Liver (tissue), 9 donors: ENCODE measurements around the gene SSBP2. TPM values are rescaled to one million over a fixed set of nuclear protein-coding genes. Genes with fewer than 3 reads are reported as not detected.

Source experiments
- DNase-seq: peaks from one replicate; pipeline ENCODE4 v3.0.0-alpha.2; 2017; ENCODE audit warnings: low spot score
- H3K27ac ChIP-seq, 2 donors: one replicate each; pipeline ENCODE4 v1.7.0; 2013; ENCODE audit warnings: inconsistent platforms in 2 of 2, low read length in 2 of 2, control low read depth in 1 of 2, low read depth in 1 of 2, mild to moderate bottlenecking in 1 of 2
- H3K27me3 ChIP-seq, 4 donors: one replicate each; pipeline versions ENCODE4 v1.6.1 to v1.7.0; 2013; ENCODE audit warnings: low read length in 3 of 4, inconsistent platforms in 1 of 4, mild to moderate bottlenecking in 1 of 4, moderate library complexity in 1 of 4; ENCODE audit not compliant: control insufficient read depth in 4 of 4, insufficient read depth in 4 of 4
- H3K36me3 ChIP-seq, 4 donors: one replicate each; pipeline versions ENCODE4 v1.6.1 to v1.7.0; 2013; ENCODE audit warnings: low read length in 3 of 4, mild to moderate bottlenecking in 3 of 4, low read depth in 1 of 4, moderate library complexity in 1 of 4; ENCODE audit not compliant: control insufficient read depth in 4 of 4, insufficient read depth in 3 of 4
- H3K4me1 ChIP-seq, 4 donors: one replicate each; pipeline versions ENCODE4 v1.6.1 to v1.7.0; 2013; ENCODE audit warnings: low read length in 3 of 4, mild to moderate bottlenecking in 3 of 4, moderate library complexity in 1 of 4; ENCODE audit not compliant: control insufficient read depth in 4 of 4, insufficient read depth in 4 of 4
- H3K4me3 ChIP-seq, 3 donors: one replicate each; pipeline versions ENCODE4 v1.6.1 to v1.7.0; 2013; ENCODE audit warnings: low read length in 3 of 3, control low read depth in 1 of 3, low read depth in 1 of 3, mild to moderate bottlenecking in 1 of 3
- H3K9ac ChIP-seq, 2 donors: one replicate each; pipeline ENCODE4 v1.7.0; 2013; ENCODE audit warnings: low read length in 2 of 2, mild to moderate bottlenecking in 2 of 2, moderate library complexity in 2 of 2, control low read depth in 1 of 2, low read depth in 1 of 2
- H3K9me3 ChIP-seq, 4 donors: one replicate each; pipeline versions ENCODE4 v1.6.1 to v1.7.0; 2013; ENCODE audit warnings: low read length in 3 of 4; ENCODE audit not compliant: control insufficient read depth in 4 of 4
- ATF3 ChIP-seq: IDR thresholded peaks from 2 replicates; pipeline ENCODE4 v1.6.1; 2016; ENCODE audit warnings: antibody characterized with exemption
- CTCF ChIP-seq: fragments of 150-350 bp; IDR thresholded peaks from 2 replicates; pipeline ENCODE4 v1.5.1; 2017; ENCODE audit warnings: improper control_type of control experiment, low read depth, low read length; ENCODE audit not compliant: missing input control
- EGR1 ChIP-seq, 2 donors: IDR thresholded peaks; 2 replicates each; pipeline ENCODE4 v1.6.1; 2016 to 2018; ENCODE audit warnings: antibody characterized with exemption in 2 of 2, low read depth in 2 of 2
- FOXA2 ChIP-seq: IDR thresholded peaks from 2 replicates; pipeline ENCODE4 v1.6.1; 2016; ENCODE audit warnings: antibody characterized with exemption
- HNF4A ChIP-seq, 2 donors: conservative IDR thresholded peaks; 2 replicates each; pipeline ENCODE4 v1.6.1; 2016; ENCODE audit warnings: antibody characterized with exemption in 2 of 2, mild to moderate bottlenecking in 2 of 2
- HNF4G ChIP-seq: IDR thresholded peaks from 2 replicates; pipeline ENCODE4 v1.6.1; 2016; ENCODE audit warnings: antibody characterized with exemption
- MAX ChIP-seq: IDR thresholded peaks from 2 replicates; pipeline ENCODE4 v1.6.1; 2016; ENCODE audit warnings: antibody characterized with exemption
- NR2F2 ChIP-seq: IDR thresholded peaks from 2 replicates; pipeline ENCODE4 v1.6.1; 2016; ENCODE audit warnings: antibody characterized with exemption
- REST ChIP-seq: IDR thresholded peaks from 2 replicates; pipeline ENCODE4 v1.6.1; 2016; ENCODE audit warnings: antibody characterized with exemption, mild to moderate bottlenecking
- RXRA ChIP-seq, 2 donors: IDR thresholded peaks; 2 replicates each; pipeline ENCODE4 v1.6.1; 2017 to 2018; ENCODE audit warnings: antibody characterized with exemption in 2 of 2, mild to moderate bottlenecking in 1 of 2
- SP1 ChIP-seq: IDR thresholded peaks from 2 replicates; pipeline ENCODE4 v1.6.1; 2018; ENCODE audit warnings: antibody characterized with exemption, mild to moderate bottlenecking
- TAF1 ChIP-seq: conservative IDR thresholded peaks from 2 replicates; pipeline ENCODE4 v1.6.1; 2016; ENCODE audit warnings: antibody characterized with exemption, mild to moderate bottlenecking
- ZBTB33 ChIP-seq: IDR thresholded peaks from 2 replicates; pipeline ENCODE4 v1.6.1; 2016; ENCODE audit warnings: antibody characterized with exemption
- WGBS: extraction: QIAGEN DNeasy Blood & Tissue Kit; methylation state at CpG from one replicate; pipeline ENCODE4 v1.1.7; 2013; 5-methylcytosine and 5-hydroxymethylcytosine counted together
- polyA plus RNA-seq, 2 donors: library from polyadenylated mRNA; stranded (reverse) in 1 of 2; unstranded in 1 of 2; fragments of 200-250 nt in 1 of 2; fragments of >200 nt in 1 of 2; fragmentation: Nextera tagmentation in 1 of 2; extraction: Ambion mirVana in 1 of 2; gene quantifications; one replicate each; pipeline versions ENCODE4 v1.2.1 to v1.2.3, GENCODE V29; 2013 to 2015
- total RNA-seq, 2 donors: library from RNA; depleted of rRNA; stranded (reverse); fragments of >200 nt; gene quantifications; one replicate each; pipeline ENCODE4 v1.2.3, GENCODE V29; 2014
- donor health status: healthy.
- donor health status: healthy.
- donor health status: healthy.
- donor health status: healthy.
- donor health status: healthy.

SSBP2 gene
- total and polyA plus RNA-seq, 4 donors, result 2.2 to 10.1 (median 4.1) TPM

GRCh38 chr5:81400375-81400774, 350.5 kb downstream of the SSBP2 start:
- Histone ChIP-seq H3K36me3 (no peaks in the 10 kb centered on the region), H3K4me3 (no peak overlapping the region), H3K4me1 (peaks cover 6 to 19% (median 8%) of the 10 kb centered on the region in 4 donors), H3K27ac (no peak overlapping the region), H3K9me3 (no peaks in the 10 kb centered on the region), H3K27me3 (no peaks in the 10 kb centered on the region), H3K9ac (no peak overlapping the region)
- TF ChIP-seq HNF4A (conservative IDR thresholded peaks at IDR 0.05), result no peak
- TF ChIP-seq NR2F2, result no peak
- no peak for TF ChIP-seq SP1
- no peak for DNase-seq
- 77% methylated on average over 2 of the region's 2 CpGs for WGBS

- no peaks in the 10 kb centered on the region for H3K27me3 ChIP-seq
- H3K27ac ChIP-seq, result no peak overlapping the region
- peaks cover 6 to 25% (median 12%) of the 10 kb centered on the region in 4 donors for H3K4me1 ChIP-seq
- no peak for DNase-seq
- no peak overlapping the region for H3K9ac ChIP-seq
- no peak for TF ChIP-seq HNF4G
- TF ChIP-seq FOXA2, result no peak
- TF ChIP-seq ATF3, result no peak
- no peak for TF ChIP-seq RXRA (IDR thresholded peaks at IDR 0.05)
- no peak for TF ChIP-seq SP1
- no peak for TF ChIP-seq CTCF
- no peak for TF ChIP-seq HNF4A (conservative IDR thresholded peaks at IDR 0.05)
- no peak for TF ChIP-seq TAF1
- TF ChIP-seq MAX, result no peak
- no peak for TF ChIP-seq ZBTB33
- TF ChIP-seq REST, result no peak
- TF ChIP-seq EGR1 (IDR thresholded peaks at IDR 0.05; ENCODE audit: low read depth in 2 of 2), result no peak
- H3K4me3 ChIP-seq, result no peak overlapping the region
- 84% methylated on average over 4 of the region's 4 CpGs for WGBS
- no peaks in the 10 kb centered on the region for H3K9me3 ChIP-seq
- no peaks in the 10 kb centered on the region for H3K36me3 ChIP-seq
Observed at GRCh38 chr5:81398741-81399140, 352.2 kb downstream of the SSBP2 start.
